Putamen (tissue), 1 donor: ENCODE measurements around the gene ZNF273.
"Not testable (repeated sequence)": the region's sequence is repeated elsewhere in the genome, so short reads cannot be mapped to it uniquely, and the experiment has no call there.

ENCODE experiments used
- DNase-seq: peaks from one replicate; pipeline ENCODE4 v3.0.0-alpha.2; 2016; ENCODE audit warnings: low spot score

The ZNF273 gene

DNA sequence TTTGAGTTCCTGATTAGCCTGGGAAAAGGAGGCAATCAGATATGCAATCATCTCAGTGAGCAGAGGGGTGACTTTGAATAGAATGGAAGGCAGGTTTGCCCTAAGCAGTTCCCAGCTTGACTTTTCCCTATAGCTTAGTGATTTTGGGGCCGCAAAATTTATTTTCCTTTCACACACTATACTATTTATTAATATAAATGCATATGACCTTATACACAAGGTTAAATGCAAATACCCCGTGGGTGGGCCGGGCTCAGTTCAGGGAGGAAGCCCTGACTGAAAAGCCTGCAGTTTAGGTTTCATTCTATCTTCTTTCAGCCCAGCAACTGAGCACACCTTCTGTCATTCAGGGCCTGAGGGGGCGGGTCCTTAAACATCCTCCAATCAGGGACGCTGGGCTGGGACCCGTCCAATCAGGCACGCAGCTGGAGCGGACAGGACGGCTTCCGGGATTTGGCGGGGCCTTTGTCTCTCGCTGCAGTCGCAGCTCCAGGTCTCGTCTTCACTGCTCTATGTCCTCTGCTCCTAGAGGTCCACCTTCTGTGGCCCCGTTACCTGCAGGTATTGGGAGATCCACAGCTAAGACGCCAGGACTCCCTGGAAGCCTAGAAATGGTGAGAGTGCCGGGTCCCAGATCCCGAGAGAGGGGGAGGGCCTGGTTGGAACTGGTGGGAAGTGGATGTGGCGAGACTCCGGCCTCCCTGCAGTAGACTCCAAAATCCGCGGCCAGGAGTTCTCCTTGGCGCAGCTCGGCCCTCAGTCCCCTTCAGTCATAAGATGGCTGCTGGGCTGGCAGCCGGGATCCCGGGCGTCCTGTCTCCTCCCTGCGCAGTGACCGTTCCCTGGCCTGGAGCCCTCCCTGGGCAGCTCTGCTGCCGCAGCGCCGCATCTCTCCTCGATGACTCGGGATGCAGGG lies at the start of gene ZNF273:
ZNF273 (plus strand) TSS at position 468 of the 916 bp plus-strand sequence; CDS start at position 513, 45 bp downstream.
- DNase-seq: peak; percentile 87

DNA sequence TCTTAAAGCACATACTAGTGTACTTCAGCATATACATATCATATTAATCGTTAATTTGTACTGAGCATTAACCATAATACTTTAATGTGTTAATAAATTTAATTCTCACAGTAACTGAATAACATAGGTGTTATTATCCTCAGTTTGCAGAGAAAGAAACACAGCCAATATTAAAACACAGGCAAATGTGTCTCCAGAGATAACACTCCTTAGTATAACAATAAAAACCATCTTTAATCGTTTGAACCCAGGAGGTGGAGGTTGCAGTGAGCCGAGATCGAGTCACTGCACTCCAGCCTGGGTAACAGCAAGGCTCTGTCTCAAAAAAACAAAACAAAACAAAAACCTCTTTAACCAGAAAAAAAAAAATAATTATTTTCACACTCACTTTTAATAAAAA lies 49.4 kb upstream of the ZNF273 start:
- DNase-seq: no peak

DNA sequence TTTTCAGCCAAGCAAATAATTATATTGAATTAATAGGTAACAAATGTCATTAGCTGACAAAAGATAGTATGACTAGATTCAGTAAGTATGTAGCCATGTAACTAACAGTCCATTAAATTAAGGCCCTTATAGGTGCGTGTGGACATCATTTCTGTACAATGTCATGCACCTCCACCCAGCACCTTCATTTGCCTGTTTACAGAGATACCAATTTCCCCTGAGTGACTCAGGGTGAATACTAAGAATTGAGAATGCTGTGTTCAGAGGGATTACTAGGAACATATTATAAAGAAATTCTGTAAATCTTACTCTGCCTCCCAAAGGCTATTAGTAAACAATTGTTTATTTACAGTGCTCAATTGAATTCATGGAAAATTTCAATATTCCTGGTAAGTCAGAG lies 48.1 kb upstream of the ZNF273 start:
- no peak for DNase-seq

DNA sequence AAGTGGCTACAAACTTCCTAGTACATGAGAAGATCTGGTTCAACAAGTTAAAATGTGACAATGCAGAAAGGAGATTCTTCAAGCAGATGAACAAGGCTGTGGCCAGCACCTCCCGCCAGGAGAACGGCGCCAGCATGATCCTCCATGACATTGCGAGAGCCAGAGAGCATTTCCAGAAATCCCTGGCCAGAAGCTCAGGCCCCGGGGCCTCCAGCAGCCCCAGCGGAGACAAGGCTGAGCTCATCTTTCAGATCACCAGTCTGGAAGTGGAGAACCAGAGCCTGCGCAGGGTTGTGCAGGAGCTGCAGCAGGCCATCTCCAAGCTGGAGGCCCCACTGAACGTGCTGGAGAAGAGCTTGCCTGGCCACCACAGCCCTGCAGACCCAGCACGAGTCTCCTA lies 40.1 kb upstream of the ZNF273 start:
- DNase-seq: no peak

DNA sequence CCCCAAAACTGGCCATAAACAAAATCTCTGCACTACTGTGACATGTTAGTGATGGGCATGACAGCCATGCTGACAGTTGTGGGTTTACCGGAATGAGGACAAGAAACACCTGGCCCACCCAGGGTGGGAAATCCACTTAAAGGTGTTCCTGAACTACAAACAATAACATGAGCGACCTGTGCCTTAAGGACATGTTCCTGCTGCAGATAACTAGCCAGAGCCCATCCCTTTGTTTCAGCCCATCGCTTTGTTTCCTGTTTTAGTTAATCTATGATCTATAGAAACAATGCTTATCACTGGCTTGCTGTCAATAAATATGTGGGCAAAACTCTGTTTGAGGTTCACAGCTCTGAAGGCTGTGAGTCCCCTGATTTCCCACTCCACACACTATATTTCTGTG lies 39.5 kb upstream of the ZNF273 start:
- DNase-seq: not testable (repeated sequence)

DNA sequence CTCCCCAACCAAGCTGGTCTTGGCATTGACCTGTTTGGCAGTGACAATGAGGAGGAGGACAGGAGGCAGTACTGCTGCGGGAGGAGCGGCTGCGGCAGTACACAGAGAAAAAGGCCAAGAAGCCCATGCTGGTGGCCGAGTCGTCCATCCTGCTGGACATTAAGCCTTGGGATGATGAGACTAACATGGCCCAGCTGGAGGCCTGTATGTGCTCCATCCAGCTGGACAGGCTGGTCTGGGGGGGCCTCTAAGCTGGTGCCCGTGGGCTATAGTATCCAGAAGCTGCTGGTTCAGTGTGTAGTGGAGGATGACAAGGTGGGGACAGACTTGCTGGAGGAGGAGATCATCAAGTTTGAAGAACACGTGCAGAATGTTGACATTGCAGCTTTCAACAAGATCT lies 39.1 kb upstream of the ZNF273 start:
- no peak for DNase-seq

DNA sequence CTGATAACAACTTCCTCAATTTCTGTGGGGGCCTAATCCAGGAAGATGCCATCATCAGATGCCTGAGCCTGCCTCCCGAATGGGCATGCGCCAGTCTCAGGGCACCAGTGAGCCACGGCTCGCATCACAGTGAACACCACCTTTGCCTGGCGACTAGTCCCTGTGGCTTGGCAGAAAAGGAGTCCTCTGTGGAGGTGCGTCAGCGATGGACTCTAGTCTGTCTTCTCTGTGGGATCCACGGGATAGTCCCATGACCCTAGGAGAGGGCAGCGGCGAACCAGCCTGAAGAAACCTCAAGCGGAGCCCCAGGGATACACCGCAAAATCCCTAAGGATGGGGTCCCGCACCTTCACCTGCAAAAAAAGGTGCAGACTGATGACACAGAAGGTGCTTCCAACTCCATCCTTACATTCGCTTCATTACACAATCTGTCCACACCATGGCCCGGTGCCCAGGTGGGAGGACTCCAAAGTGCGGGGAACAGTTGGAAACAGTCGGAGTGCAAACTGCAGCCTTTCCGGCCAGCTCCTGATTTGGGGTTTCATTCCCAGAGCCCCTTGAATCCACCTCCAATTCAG lies 35.1 kb upstream of the ZNF273 start:
- DNase-seq: no peak

DNA sequence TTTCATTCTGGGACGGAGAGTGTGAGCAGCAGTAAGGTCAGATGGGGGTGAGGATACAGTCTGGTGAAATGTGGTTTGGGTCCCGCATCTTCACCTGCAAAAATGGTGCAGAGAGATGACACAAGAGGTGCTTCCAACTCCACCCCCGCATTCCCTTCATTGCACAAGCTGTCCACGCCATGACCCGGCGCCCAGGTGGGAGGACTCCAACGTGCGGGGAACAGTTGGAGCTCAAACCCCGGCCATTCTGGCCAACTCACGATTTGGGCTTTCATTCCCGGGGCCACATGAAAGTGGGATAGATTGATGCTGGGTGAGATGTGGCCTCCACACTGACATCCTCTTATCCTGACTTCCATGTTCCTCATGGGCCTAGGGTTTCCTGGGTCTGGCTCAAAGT lies 34.6 kb upstream of the ZNF273 start:
- DNase-seq: no peak

DNA sequence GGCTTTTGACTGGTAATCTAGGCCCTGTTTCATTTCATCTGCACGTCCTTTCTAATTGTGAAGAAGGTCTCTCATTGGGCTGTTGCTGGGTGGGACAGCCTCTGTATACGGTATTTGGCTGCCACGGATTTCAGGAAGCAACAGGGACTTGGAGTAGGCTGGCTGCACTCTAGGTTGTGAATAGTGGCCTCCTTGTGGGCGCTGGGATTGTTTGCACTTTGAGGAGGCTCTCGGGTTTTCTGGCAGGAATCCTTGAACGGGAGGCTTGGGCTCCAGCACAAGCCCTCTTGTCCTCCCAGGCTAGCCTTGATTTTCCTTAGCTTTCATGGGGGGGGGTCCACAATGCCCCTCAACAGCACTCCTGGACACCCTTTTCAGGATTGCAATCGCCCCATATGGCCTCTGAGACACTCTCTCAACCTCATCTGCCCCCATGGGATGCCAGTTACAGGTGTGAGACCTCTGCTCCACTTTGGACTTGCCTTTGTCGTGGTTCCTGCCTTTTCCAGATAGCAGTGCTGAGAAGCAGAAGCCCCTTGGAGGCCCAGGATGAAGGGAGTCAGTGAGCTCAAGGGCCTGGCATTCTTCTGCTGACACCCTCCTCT lies 33.9 kb upstream of the ZNF273 start:
- DNase-seq: no peak

DNA sequence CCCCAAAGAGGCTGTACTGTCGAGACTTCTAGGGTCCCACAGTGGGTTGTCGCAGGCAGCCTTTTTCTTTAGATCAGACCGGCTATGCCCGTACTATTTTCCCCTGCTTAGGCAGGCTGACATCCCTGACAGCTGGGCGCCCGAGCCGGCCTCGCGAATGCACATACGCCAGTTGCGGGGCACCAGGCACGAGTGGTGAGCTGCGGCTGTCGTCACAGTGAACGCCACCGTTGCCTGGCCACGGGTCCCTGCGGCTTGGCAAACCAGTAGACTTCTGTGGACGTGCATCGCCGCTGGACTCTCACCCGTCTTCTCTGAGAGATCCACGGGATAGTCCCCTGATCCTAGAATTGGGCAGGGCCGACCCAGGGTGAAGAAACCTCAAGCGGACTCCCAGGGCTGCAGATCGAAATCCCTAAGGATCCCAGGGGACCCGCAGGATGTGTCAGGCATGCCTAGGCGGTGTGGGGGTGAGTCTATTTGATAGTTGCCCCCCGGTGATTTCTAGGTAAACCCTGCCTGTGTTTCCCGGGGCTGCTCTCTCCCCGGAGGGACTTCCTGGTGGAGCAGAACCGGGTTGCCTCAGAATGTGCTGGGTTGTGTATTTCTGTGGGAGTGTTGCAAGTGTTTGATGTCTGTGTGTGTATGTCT lies 33.0 kb upstream of the ZNF273 start:
- no peak for DNase-seq

DNA sequence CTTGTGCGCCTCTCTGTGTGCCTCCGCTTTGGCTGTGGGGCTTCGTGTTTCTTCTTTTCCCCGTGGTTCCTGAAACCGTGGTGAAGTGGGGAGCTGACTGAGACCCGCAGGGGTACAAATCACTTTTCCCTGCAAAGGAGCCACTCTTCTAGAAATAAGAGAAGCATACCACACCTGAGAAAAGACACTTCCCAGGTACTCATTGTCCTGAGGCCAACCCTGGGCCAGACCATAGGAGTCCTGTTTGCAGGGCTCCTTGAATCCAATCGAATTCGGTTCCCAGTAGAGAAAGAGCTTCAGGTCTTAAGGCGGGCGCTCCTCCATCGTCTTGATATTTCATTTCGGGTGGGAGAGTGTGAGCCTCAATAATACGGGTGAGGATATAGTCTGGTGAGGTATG lies 32.4 kb upstream of the ZNF273 start:
- DNase-seq: no peak

DNA sequence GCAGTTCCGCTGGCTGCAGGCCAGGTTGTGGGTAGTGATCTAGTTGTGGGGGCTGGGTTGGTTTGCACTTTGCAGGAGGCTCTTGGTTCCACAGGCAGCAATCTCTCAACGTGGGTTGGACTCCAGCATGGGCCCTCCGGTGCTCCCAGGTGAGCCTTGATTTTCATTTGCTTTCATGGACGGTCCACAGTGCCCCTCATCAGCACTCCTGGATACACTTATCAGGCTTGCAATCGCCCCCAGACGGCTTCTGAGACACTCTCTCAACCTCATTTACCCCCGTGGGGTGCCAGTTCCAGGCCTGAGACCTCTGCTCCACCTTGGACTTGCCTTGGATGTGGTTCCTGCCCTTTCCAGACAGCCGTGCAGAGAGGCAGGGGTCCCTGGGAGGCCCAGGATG lies 31.3 kb upstream of the ZNF273 start:
- DNase-seq: no peak

DNA sequence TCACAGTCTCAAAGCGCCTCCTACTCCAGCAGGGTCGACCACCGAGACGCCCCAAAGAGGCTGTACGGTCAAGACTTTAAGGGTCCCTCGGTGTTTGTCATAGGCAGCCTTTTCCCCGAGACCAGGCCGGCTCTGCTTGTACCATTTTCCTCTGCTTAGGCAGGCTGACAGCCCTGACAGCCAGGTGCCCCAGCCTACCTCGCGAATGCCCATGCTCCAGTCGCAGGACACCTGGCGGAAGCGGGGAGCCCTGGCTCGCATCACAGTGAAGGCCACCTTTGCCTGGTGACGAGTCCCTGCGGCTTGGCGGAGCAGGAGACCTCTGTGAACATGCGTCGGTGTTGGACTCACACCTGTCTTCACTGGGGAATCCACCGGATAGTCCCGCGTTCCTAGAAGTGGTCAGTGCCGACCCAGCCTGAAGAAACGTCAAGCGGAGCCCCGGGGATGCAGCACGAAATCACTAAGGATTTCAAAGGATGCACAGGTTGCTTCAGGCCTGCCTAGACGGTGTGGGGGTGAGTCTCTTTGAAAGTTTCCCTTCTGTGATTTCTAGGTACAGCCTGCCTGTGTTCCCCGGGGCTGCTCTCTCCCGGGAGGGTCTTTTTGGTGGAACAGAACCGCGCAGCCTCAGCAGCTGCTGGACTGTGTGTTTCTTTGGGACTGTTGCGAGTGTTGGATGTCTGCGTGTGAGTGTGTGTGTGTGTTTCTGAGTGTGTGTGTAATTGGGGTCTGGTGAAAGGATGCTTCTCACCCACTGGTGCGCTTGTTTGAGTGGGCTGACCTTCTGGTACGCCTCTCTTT lies 30.5 kb upstream of the ZNF273 start:
- DNase-seq: no peak

DNA sequence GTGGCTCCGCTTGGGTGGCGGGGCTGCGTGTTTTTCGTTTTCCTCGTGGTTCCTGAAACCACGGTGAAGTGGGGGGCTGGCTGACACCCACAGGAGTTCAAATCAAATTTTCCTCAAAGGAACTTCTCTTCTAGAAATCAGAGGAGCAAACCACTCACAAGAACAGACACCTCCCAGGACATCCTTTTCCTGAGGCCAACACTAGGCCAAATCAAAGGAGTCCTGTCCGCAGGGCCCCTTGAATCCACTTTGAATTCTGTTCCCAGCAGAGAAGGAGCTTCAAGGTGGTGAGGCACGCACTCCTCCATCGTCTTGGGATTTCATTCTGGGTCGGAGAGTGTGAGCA lies 29.9 kb upstream of the ZNF273 start:
- DNase-seq: no peak

DNA sequence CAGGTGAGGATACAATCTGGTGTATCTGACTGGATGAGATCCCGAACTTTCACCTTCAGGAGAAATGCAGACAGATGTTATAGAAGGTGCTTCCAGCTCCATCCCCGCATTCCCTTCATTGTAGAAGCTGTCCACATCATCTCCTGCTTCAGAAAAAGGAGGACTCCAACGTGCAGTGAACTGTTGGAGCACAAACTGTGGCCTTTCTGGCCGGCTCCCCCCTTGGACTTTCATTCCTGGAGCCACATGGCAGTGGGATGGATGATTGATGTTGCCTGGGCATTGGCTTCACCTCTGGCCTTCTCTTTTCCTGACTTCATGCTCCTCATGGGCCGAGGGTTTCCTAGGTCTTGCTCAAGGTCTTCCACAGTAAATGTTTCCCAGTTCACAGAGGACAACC lies 29.6 kb upstream of the ZNF273 start:
- DNase-seq: no peak

DNA sequence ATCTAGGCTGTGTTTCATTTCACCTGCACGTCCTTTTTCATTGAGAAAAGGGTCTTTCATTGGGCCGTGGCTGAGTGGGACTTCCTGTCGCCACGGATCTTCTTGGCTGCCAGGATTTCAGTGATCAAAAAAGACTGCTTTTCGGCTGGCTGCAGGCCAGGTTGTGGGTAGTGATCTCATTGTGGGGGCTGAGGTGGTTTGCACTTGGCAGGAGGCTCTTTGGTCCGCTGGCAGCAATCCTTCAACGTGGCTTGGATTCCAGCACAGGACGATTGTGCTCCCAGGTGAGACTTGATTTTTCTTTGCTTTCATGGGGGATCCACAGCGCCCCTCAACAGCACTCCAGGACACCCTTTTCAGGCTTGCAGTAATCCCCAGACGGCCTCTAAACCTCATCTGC lies 29.0 kb upstream of the ZNF273 start:
- DNase-seq: no peak

DNA sequence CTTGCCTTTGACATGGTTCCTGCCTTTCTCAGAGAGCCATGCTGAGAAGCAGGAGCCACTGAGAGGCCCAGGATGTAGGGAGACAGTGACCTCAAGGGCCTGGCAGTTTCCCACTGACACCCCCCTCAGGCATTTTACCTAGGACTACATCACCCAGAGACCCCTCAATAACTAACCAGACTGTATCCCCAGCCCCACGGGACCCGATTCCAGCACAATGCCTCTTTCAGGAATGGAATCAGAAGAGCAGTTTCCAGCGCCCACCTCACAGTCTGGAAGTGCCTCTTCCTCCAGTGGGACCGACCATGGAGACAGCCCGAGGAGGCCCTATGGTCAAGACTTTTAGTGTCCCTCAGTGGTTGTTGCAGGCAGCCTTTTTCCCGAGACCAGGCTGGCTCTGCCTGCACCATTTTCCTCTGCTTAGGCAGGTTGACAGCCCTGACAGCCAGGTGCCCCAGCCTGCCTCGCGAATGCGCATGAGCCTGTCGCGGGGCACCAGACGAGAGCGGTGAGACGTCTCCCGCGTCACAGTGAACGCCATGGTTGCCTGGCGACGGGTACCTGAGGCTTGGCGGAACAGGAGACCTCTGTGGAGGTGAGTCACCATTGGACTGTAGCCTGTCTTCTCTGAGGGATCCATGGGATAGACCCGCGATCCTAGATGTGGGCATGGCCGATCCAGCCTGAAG lies 28.4 kb upstream of the ZNF273 start:
- DNase-seq: no peak

DNA sequence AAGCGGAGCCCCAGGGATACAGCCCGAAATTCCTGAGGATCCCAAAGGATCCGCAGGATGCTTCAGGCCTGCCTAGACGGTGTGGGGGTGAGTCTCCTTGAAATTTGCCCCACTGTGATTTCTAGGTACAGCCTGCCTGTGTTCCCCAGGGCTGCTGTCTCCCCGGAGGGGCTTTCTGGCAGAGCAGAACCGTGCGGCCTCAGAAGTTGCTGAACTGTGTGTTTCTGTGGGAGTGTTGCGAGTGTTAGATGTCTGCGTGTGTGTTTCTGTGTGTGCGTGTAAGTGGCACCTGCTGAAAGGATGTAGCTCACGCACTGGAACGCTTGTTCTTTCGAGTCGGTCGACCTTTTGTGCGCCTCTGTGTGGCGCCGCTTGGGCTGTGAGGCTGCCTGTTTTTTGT lies 27.8 kb upstream of the ZNF273 start:
- DNase-seq: no peak

DNA sequence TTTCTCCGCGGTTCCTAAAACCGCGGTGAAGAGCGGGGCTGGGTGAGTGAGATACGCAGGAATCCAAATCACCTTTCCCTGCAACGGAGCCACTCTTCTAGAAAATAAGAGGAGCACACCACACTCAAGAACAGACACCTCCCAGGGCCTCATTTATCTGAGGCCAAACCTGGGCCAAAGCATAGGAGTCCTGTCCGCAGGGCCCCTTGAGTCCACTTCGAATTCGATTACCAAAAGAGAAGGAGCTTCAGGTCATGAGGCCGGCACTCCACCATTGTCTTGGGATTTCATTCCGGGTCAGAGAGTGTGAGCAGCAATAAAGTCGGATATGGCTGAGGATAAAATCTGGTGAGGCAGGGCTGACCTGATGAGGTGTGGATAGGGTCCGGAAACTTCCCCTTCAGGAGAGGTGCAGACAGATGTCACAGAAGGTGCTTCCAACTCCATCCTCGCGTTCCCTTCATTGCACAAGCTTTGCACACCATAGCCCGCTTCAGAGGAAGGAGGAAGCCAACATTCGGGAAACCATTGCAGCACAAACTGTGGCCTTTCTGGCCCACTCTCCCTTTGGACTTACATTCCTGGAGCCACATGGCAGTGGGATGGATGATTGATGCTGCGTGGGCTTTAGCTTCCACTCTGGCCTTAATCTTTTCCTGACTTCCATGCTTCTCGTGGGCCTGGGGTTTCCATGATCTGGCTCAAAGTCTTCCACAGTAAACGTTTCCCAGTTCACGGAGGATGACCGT lies 27.2 kb upstream of the ZNF273 start:
- no peak for DNase-seq
